OCI-LY3 (cell line): ENCODE results near the gene SREBF1.

Experiments
- H2AFZ ChIP-seq: fragments of 200-600, 300-600 bp; shearing (Covaris generic); 2 replicates; pipeline ENCODE4 v1.6.0; 2014; ENCODE audit warnings: antibody characterized with exemption, low read depth, low read length
- H3K27ac ChIP-seq: fragments of 200-600, 300-600 bp; sonication (generic); 2 replicates; pipeline ENCODE4 v1.5.1; 2014; ENCODE audit warnings: mild to moderate bottlenecking, low read length, moderate library complexity, mixed read lengths
- H3K27me3 ChIP-seq: fragments of 200-600, 300-600 bp; sonication (generic); 2 replicates; pipeline ENCODE4 v1.6.1; 2014; ENCODE audit warnings: low read depth, low read length, mixed read lengths
- H3K36me3 ChIP-seq: fragments of 200-600, 300-600 bp; sonication (generic); replicated peaks from 2 replicates; pipeline ENCODE3; 2014; ENCODE audit warnings: low read depth, low read length, mixed read lengths
- H3K4me1 ChIP-seq: fragments of 300-600, 200-600 bp; sonication (generic); 2 replicates; pipeline ENCODE4 v1.6.1; 2014; ENCODE audit warnings: low read length, mixed read lengths
- H3K4me2 ChIP-seq: fragments of 200-600, 300-600 bp; sonication (generic); 2 replicates; pipeline ENCODE4 v1.6.1; 2014; ENCODE audit warnings: low read length, mixed read lengths
- H3K4me3 ChIP-seq: fragments of 300-600, 200-600 bp; sonication (generic); 2 replicates; pipeline ENCODE4 v1.5.1; 2014; ENCODE audit warnings: antibody characterized with exemption, mild to moderate bottlenecking, low read length, moderate library complexity
- H3K79me2 ChIP-seq: fragments of 300-600, 200-600 bp; shearing (Covaris generic); 2 replicates; pipeline ENCODE4 v1.6.1; 2014; ENCODE audit warnings: mild to moderate bottlenecking, low read length, mixed read lengths
- H3K9ac ChIP-seq: fragments of 300-600, 200-600 bp; shearing (Covaris generic); 2 replicates; pipeline ENCODE4 v1.6.0; 2014; ENCODE audit warnings: mild to moderate bottlenecking, low read length, moderate library complexity
- H3K9me3 ChIP-seq: fragments of 200-600, 300-600 bp; shearing (Covaris generic); 2 replicates; pipeline ENCODE4 v1.6.1; 2014; ENCODE audit warnings: low read length, mixed read lengths; ENCODE audit not compliant: insufficient read depth
- H4K20me1 ChIP-seq: fragments of 200-600, 300-600 bp; sonication (generic); 2 replicates; pipeline ENCODE4 v1.6.1; 2016; ENCODE audit warnings: low read length, mixed read lengths; ENCODE audit not compliant: insufficient read depth
- CTCF ChIP-seq: fragments of 200-600, 300-600 bp; sonication (generic); IDR thresholded peaks from 2 replicates; pipeline ENCODE4 v1.5.1; 2014; ENCODE audit warnings: antibody characterized with exemption, low read length, low read depth
- EZH2phosphoT487 ChIP-seq: fragments of 200-600 bp; shearing (Covaris generic); IDR thresholded peaks from 2 replicates; pipeline ENCODE4 v1.6.1; 2018; ENCODE audit warnings: antibody characterized with exemption, mixed run types, low read depth

SREBF1 gene

GRCh38 chr17:17807440-17807839 lies 29.3 kb downstream of the SREBF1 start:
- Histone ChIP-seq H3K4me2 (no peak overlapping the region), H3K9me3 (no peaks in the 10 kb centered on the region), H3K4me3 (no peak overlapping the region), H3K9ac (no peak overlapping the region), H3K27ac (no peak overlapping the region), H3K79me2 (no peaks in the 10 kb centered on the region), H2AFZ (no peak overlapping the region), H3K27me3 (no peaks in the 10 kb centered on the region), H3K36me3 (no peaks in the 10 kb centered on the region), H4K20me1 (no peaks in the 10 kb centered on the region), H3K4me1 (peaks cover 2% of the 10 kb centered on the region; the same call in 1 of the 2 replicates)
- no peak for TF ChIP-seq EZH2phosphoT487
- TF ChIP-seq CTCF = no peak

GRCh38 chr17:17806611-17807274 lies 30.0 kb downstream of the SREBF1 start:
- no peak overlapping the region for H3K4me3 ChIP-seq
- H3K79me2 ChIP-seq = no peaks in the 10 kb centered on the region
- no peak overlapping the region for H3K4me2 ChIP-seq
- H3K9me3 ChIP-seq = no peaks in the 10 kb centered on the region
- no peaks in the 10 kb centered on the region for H3K27me3 ChIP-seq
- TF ChIP-seq EZH2phosphoT487 = no peak
- no peak for TF ChIP-seq CTCF
- no peak overlapping the region for H3K9ac ChIP-seq
- no peak overlapping the region for H3K27ac ChIP-seq
- no peaks in the 10 kb centered on the region for H3K36me3 ChIP-seq
- peaks cover 2% of the 10 kb centered on the region; the same call in 1 of the 2 replicates for H3K4me1 ChIP-seq
- H4K20me1 ChIP-seq = no peaks in the 10 kb centered on the region
- no peak overlapping the region for H2AFZ ChIP-seq

- no peaks in the 10 kb centered on the region for H4K20me1 ChIP-seq
- no peak overlapping the region for H3K4me2 ChIP-seq
- no peaks in the 10 kb centered on the region for H3K9me3 ChIP-seq
- no peak overlapping the region for H2AFZ ChIP-seq
- peaks cover 2% of the 10 kb centered on the region; the same call in 1 of the 2 replicates for H3K4me1 ChIP-seq
- no peaks in the 10 kb centered on the region for H3K27me3 ChIP-seq
- no peak overlapping the region for H3K27ac ChIP-seq
- no peaks in the 10 kb centered on the region for H3K36me3 ChIP-seq
- H3K79me2 ChIP-seq = no peaks in the 10 kb centered on the region
- H3K9ac ChIP-seq = no peak overlapping the region
- TF ChIP-seq CTCF (no peak), EZH2phosphoT487 (no peak)
- H3K4me3 ChIP-seq = no peak overlapping the region
These were observed 30.8 kb downstream of the SREBF1 start for GRCh38 chr17:17806035-17806434.

- TF ChIP-seq EZH2phosphoT487 (no peak), CTCF (no peak)
- H3K27me3 ChIP-seq = no peaks in the 10 kb centered on the region
- H4K20me1 ChIP-seq = no peaks in the 10 kb centered on the region
- no peaks in the 10 kb centered on the region for H3K9me3 ChIP-seq
- H3K79me2 ChIP-seq = no peaks in the 10 kb centered on the region
- H3K4me2 ChIP-seq = no peak overlapping the region
- no peak overlapping the region for H3K27ac ChIP-seq
- no peaks in the 10 kb centered on the region for H3K36me3 ChIP-seq
- H2AFZ ChIP-seq = no peak overlapping the region
- no peak overlapping the region for H3K4me3 ChIP-seq
- no peak overlapping the region for H3K9ac ChIP-seq
- peaks cover 2% of the 10 kb centered on the region; the same call in 1 of the 2 replicates for H3K4me1 ChIP-seq
These were observed 31.2 kb downstream of the SREBF1 start for GRCh38 chr17:17805575-17805974.
